Panc1 (cell line): ENCODE measurements around the gene SH3BP5L. TPM values are rescaled to one million over a fixed set of nuclear protein-coding genes. Genes with fewer than 3 reads are reported as not detected.

Experiments used
- ATAC-seq: fragments of 200-7000 bp; cut with Tn5 transposase; 2 replicates; pipeline ENCODE4 v1.9.1; 2020; ENCODE audit warnings: mild to moderate bottlenecking, moderate library complexity
- BruUV-seq: library from RNA; stranded (reverse); fragments of 400-500 nt; replicated peaks from 2 replicates; lab custom pipeline; 2021; lab: Mats Ljungman, UMichigan
- CTCF ChIA-PET: fragments of 300-600 bp; sonication (Branson Sonifier 250); formaldehyde crosslinking; loops from one replicate; lab custom pipeline; 2022; ENCODE audit warnings: antibody characterized with exemption; lab: Charles Lee
- POLR2A ChIA-PET: fragments of 300-600 bp; sonication (Branson Sonifier 250); formaldehyde crosslinking; loops from one replicate; lab custom pipeline; 2022; ENCODE audit warnings: antibody characterized with exemption; lab: Charles Lee
- DNase-seq: peaks from one replicate; pipeline ENCODE4 v3.0.0-alpha.2; 2010; ENCODE audit warnings: low read depth, low spot score
- H3K27ac ChIP-seq: 2 replicates; pipeline ENCODE4 v1.5.1; 2011; ENCODE audit warnings: mild to moderate bottlenecking, low read length, inconsistent platforms
- H3K27me3 ChIP-seq: fragments of 200-500 bp; sonication (Bioruptor generic); 2 replicates; pipeline ENCODE4 v1.6.0; 2014; ENCODE audit warnings: low read length, inconsistent platforms; ENCODE audit not compliant: control insufficient read depth, insufficient read depth
- H3K36me3 ChIP-seq: fragments of 200-500 bp; sonication (Bioruptor generic); 2 replicates; pipeline ENCODE4 v1.5.1; 2014; ENCODE audit warnings: inconsistent platforms, mild to moderate bottlenecking, low read length, moderate library complexity; ENCODE audit not compliant: control insufficient read depth, insufficient read depth
- H3K4me1 ChIP-seq: 2 replicates; pipeline ENCODE4 v1.5.1; 2011; ENCODE audit warnings: inconsistent platforms, mild to moderate bottlenecking, low read length, moderate library complexity; ENCODE audit not compliant: control insufficient read depth, insufficient read depth
- H3K4me3 ChIP-seq, 2 experiments: 2 replicates each; pipeline ENCODE4 v1.5.1; 2011 to 2012; ENCODE audit warnings: low read depth in 2 of 2, low read length in 2 of 2, mild to moderate bottlenecking in 2 of 2, inconsistent platforms in 1 of 2, moderate library complexity in 1 of 2
- H3K9me3 ChIP-seq: fragments of 200-500 bp; sonication (Bioruptor generic); 2 replicates; pipeline ENCODE4 v1.5.1; 2014; ENCODE audit warnings: low read depth, mild to moderate bottlenecking, inconsistent platforms, low read length, moderate library complexity; ENCODE audit not compliant: control insufficient read depth, insufficient read depth
- CTCF ChIP-seq: fragments of 450-650 bp; IDR thresholded peaks from 2 replicates; pipeline ENCODE4 v1.5.1; 2017; ENCODE audit warnings: mild to moderate bottlenecking
- POLR2AphosphoS5 ChIP-seq: IDR thresholded peaks from 2 replicates; pipeline ENCODE4 v1.6.1; 2012; ENCODE audit warnings: mild to moderate bottlenecking, low read depth, low read length, moderate library complexity
- REST ChIP-seq, 2 experiments: IDR thresholded peaks; 2 replicates each; pipeline ENCODE4 v1.6.1; 2011 to 2012; ENCODE audit warnings: low read depth in 2 of 2, control low read depth in 1 of 2, low read length in 1 of 2, mild to moderate bottlenecking in 1 of 2, moderate library complexity in 1 of 2; ENCODE audit not compliant: insufficient read depth in 1 of 2
- SIN3A ChIP-seq: IDR thresholded peaks from 2 replicates; pipeline ENCODE4 v1.6.1; 2012; ENCODE audit warnings: low read depth, mild to moderate bottlenecking, low read length, moderate library complexity, borderline replicate concordance; ENCODE audit not compliant: insufficient read depth
- TCF7L2 ChIP-seq: IDR thresholded peaks from 2 replicates; pipeline ENCODE4 v1.6.1; 2011; ENCODE audit warnings: mild to moderate bottlenecking, low read depth, low read length, inconsistent platforms
- in situ Hi-C: cut with HindIII; loops from 2 replicates; pipeline ENCODE4 v1.10.0; 2016; ENCODE audit warnings: low sequenced_read_pairs, low pct_unique_long_range_greater_than_20kb
- intact Hi-C: fragments of 100-400 bp; cut with micrococcal nuclease; formaldehyde crosslinking; loops from one replicate; pipeline ENCODE4 v1.10.0; 2022; ENCODE audit not compliant: unreplicated experiment
- total RNA-seq: library from RNA; stranded (reverse); gene quantifications from one replicate; pipeline ENCODE4 v1.2.1, GENCODE V29; 2021; ENCODE audit not compliant: unreplicated experiment

The SH3BP5L gene
- total RNA-seq, 1 experiment from 2014 or later: 23.9 TPM

GRCh38 chr1:248860007-248860406 lies 34.3 kb upstream of the SH3BP5L start:
- BruUV-seq: no TSS peak
- no peaks in the 10 kb centered on the region for H3K9me3 ChIP-seq
- peaks cover 3% of the 10 kb centered on the region for H3K36me3 ChIP-seq
- H3K4me1 ChIP-seq: peaks cover 21% of the 10 kb centered on the region
- DNase-seq: no peak
- no peak overlapping the region; the same call in 1 of the 2 replicates for H3K27ac ChIP-seq
- no peak overlapping the region for H3K4me3 ChIP-seq
- CTCF ChIA-PET: no interaction called here
- TF ChIP-seq CTCF: no peak
- TF ChIP-seq POLR2AphosphoS5: no peak
- POLR2A ChIA-PET: no interaction called here
- intact Hi-C loops (no loop called here), in situ Hi-C loops (no loop called here)
- H3K27me3 ChIP-seq: peaks cover 3% of the 10 kb centered on the region; the same call in 1 of the 2 replicates
- no peak for ATAC-seq

GRCh38 chr1:248858891-248859889 lies 33.5 kb upstream of the SH3BP5L start, which contains the start of gene ZNF692:
ZNF692 (minus strand) TSS chr1:248859085; CDS start chr1:248858309, 776 bp downstream.
- intact Hi-C loops: no loop called here
- H3K4me1 ChIP-seq: peaks cover 21% of the 10 kb centered on the region
- peak within 1 kb of the TSS; percentile 69 to 91 for H3K4me3 ChIP-seq
- H3K27ac ChIP-seq: peak within 1 kb of the TSS; percentile 94
- H3K36me3 ChIP-seq: peaks cover 3% of the 10 kb centered on the region
- in situ Hi-C loops: no loop called here
- ATAC-seq (peak; percentile 93), DNase-seq (no peak)
- no peaks in the 10 kb centered on the region for H3K9me3 ChIP-seq
- BruUV-seq: no TSS peak
- POLR2A ChIA-PET: interaction anchor here (0.9 kb wide), 1 partner anchor 14 kb away, joined by 3 read pairs; no protein-coding TSS in a partner anchor
- H3K27me3 ChIP-seq: peaks cover 3% of the 10 kb centered on the region; the same call in 1 of the 2 replicates
- TF ChIP-seq POLR2AphosphoS5 (peak; percentile 92), CTCF (peak; percentile 32; the same call in 1 of the 2 replicates), TCF7L2 (0 out of 2 replicates have a peak, but pooled peaks have one; percentile 43), REST (IDR thresholded peaks at IDR 0.05; ENCODE audit: insufficient read depth in 1 of 2, low read depth in 2 of 2, low read length in 1 of 2) (no peak), SIN3A (peak; percentile 61; the same call in 1 of the 2 replicates)
- CTCF ChIA-PET: interaction anchor here (0.6 kb wide), 2 partner anchors 45 to 50 kb away, joined by 3 to 5 read pairs; no protein-coding TSS in a partner anchor
